OCI-LY7 (cell line): ENCODE results near the gene CDKN1B. TPM values are rescaled to one million over a fixed set of nuclear protein-coding genes. Genes with fewer than 3 reads are reported as not detected.

ENCODE experiments used
- BruUV-seq: library from RNA; stranded (reverse); fragments of 400-500 nt; replicated peaks from 2 replicates; lab custom pipeline; 2021; lab: Mats Ljungman, UMichigan
- CTCF ChIA-PET: fragments of 300-600 bp; sonication (Branson Sonifier 250); formaldehyde crosslinking; loops from one replicate; lab custom pipeline; 2022; ENCODE audit warnings: antibody characterized with exemption; ENCODE audit not compliant: unreplicated experiment; lab: Charles Lee
- POLR2A ChIA-PET: fragments of 300-600 bp; sonication (Branson Sonifier 250); formaldehyde crosslinking; loops from one replicate; lab custom pipeline; 2022; ENCODE audit warnings: antibody characterized with exemption; lab: Charles Lee
- DNase-seq: peaks from one replicate; pipeline ENCODE4 v3.0.0-alpha.2; 2015; ENCODE audit warnings: low spot score
- H2AFZ ChIP-seq: fragments of 200-600 bp; sonication (generic), shearing (Covaris generic); 2 replicates; pipeline ENCODE4 v1.6.1; 2014; ENCODE audit warnings: mild to moderate bottlenecking, antibody characterized with exemption, low read length, moderate library complexity
- H3K27ac ChIP-seq: fragments of 200-600 bp; sonication (generic); 2 replicates; pipeline ENCODE4 v1.5.1; 2014; ENCODE audit warnings: mixed run types, low read depth, mild to moderate bottlenecking, moderate library complexity, low read length, inconsistent platforms; ENCODE audit not compliant: poor library complexity, severe bottlenecking
- H3K36me3 ChIP-seq: fragments of 200-600 bp; sonication (generic); 2 replicates; pipeline ENCODE4 v1.6.1; 2014; ENCODE audit warnings: mild to moderate bottlenecking, antibody characterized with exemption, low read length, moderate library complexity, mixed read lengths; ENCODE audit not compliant: insufficient read depth
- H3K4me1 ChIP-seq: fragments of 200-600 bp; sonication (generic); 2 replicates; pipeline ENCODE4 v1.5.1; 2014; ENCODE audit warnings: mild to moderate bottlenecking, low read length; ENCODE audit not compliant: insufficient read depth, poor library complexity, severe bottlenecking
- H3K4me2 ChIP-seq: fragments of 200-600 bp; sonication (generic); 2 replicates; pipeline ENCODE4 v1.6.1; 2014; ENCODE audit warnings: mild to moderate bottlenecking, low read length
- H3K4me3 ChIP-seq: fragments of 200-600 bp; sonication (generic); 2 replicates; pipeline ENCODE4 v1.5.1; 2014; ENCODE audit warnings: mild to moderate bottlenecking, low read depth, low read length; ENCODE audit not compliant: poor library complexity, severe bottlenecking
- H3K79me2 ChIP-seq: fragments of 200-600 bp; sonication (generic); 2 replicates; pipeline ENCODE4 v1.6.1; 2016; ENCODE audit warnings: low read depth, mild to moderate bottlenecking, low read length, moderate library complexity, mixed read lengths; ENCODE audit not compliant: insufficient read depth
- H3K9me2 ChIP-seq: fragments of 200-600 bp; sonication (generic); 2 replicates; pipeline ENCODE4 v1.6.1; 2016; ENCODE audit warnings: mild to moderate bottlenecking, low read length, mixed read lengths; ENCODE audit not compliant: insufficient read depth
- H3K9me3 ChIP-seq: fragments of 200-600 bp; sonication (generic); 2 replicates; pipeline ENCODE4 v1.6.1; 2014; ENCODE audit warnings: mild to moderate bottlenecking, mixed run types, low read length, mixed read lengths
- H4K20me1 ChIP-seq: fragments of 200-600 bp; sonication (generic); 2 replicates; pipeline ENCODE4 v1.6.1; 2014; ENCODE audit warnings: mild to moderate bottlenecking, antibody characterized with exemption, low read length, moderate library complexity, mixed read lengths; ENCODE audit not compliant: insufficient read depth
- EZH2phosphoT487 ChIP-seq: fragments of 200-600 bp; sonication (generic); IDR thresholded peaks from 2 replicates; pipeline ENCODE4 v1.6.1; 2018; ENCODE audit warnings: low read depth, borderline replicate concordance, mild to moderate bottlenecking, mixed run types, antibody characterized with exemption, low read length, moderate library complexity, mixed read lengths
- intact Hi-C: fragments of 100-400 bp; cut with micrococcal nuclease; formaldehyde crosslinking; loops from one replicate; pipeline ENCODE4 v1.10.0; 2022; ENCODE audit not compliant: unreplicated experiment
- total RNA-seq, 2 experiments: library from RNA; depleted of rRNA in 1 of 2; stranded (reverse); fragments of >200 nt in 1 of 2; shearing (Covaris generic) in 1 of 2; gene quantifications; 2 replicates each; pipeline ENCODE4 v1.2.3, GENCODE V29; 2014 to 2022
- TF ChIP-seq, protein P1 (sequence below): fragments of 200-600 bp; sonication (generic); conservative IDR thresholded peaks from 2 replicates; pipeline ENCODE4 v1.5.1; 2014; ENCODE audit warnings: mild to moderate bottlenecking, antibody characterized with exemption, low read length, moderate library complexity, mixed read lengths

Gene CDKN1B
- total RNA-seq, 2 experiments from 2014 or later = 45.3 to 59.4 TPM

DNA sequence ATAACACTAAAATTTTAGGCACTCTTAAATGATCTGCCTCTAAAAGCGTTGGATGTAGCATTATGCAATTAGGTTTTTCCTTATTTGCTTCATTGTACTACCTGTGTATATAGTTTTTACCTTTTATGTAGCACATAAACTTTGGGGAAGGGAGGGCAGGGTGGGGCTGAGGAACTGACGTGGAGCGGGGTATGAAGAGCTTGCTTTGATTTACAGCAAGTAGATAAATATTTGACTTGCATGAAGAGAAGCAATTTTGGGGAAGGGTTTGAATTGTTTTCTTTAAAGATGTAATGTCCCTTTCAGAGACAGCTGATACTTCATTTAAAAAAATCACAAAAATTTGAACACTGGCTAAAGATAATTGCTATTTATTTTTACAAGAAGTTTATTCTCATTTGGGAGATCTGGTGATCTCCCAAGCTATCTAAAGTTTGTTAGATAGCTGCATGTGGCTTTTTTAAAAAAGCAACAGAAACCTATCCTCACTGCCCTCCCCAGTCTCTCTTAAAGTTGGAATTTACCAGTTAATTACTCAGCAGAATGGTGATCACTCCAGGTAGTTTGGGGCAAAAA is 4.1 kb downstream of the CDKN1B start:
- BruUV-seq = no TSS peak
- Histone ChIP-seq H3K79me2 (peaks cover 66% of the 10 kb centered on the region), H3K4me1 (peaks cover 38% of the 10 kb centered on the region), H3K4me3 (peak overlapping the region; percentile 88), H3K4me2 (peak overlapping the region; percentile 94), H4K20me1 (peaks cover 6% of the 10 kb centered on the region; the same call in 1 of the 2 replicates), H3K9me2 (no peaks in the 10 kb centered on the region), H3K36me3 (peaks cover 41% of the 10 kb centered on the region), H3K27ac (peak overlapping the region; percentile 98), H3K9me3 (no peaks in the 10 kb centered on the region), H2AFZ (no peak overlapping the region)
- intact Hi-C loops = loop anchor here (5.0 to 10.0 kb wide), 5 partner anchors 966 to 1999 kb away; partner anchors contain the start of gene YBX3
- ChIA-PET POLR2A (interaction anchor here (0.7 to 4.9 kb wide), 3 partner anchors 15 to 364 kb away, joined by 3 to 26 read pairs (median 24); partner anchors contain the start of gene BORCS5), CTCF (no interaction called here)
- peak; percentile 26 for DNase-seq
- TF ChIP-seq, protein P1, sequence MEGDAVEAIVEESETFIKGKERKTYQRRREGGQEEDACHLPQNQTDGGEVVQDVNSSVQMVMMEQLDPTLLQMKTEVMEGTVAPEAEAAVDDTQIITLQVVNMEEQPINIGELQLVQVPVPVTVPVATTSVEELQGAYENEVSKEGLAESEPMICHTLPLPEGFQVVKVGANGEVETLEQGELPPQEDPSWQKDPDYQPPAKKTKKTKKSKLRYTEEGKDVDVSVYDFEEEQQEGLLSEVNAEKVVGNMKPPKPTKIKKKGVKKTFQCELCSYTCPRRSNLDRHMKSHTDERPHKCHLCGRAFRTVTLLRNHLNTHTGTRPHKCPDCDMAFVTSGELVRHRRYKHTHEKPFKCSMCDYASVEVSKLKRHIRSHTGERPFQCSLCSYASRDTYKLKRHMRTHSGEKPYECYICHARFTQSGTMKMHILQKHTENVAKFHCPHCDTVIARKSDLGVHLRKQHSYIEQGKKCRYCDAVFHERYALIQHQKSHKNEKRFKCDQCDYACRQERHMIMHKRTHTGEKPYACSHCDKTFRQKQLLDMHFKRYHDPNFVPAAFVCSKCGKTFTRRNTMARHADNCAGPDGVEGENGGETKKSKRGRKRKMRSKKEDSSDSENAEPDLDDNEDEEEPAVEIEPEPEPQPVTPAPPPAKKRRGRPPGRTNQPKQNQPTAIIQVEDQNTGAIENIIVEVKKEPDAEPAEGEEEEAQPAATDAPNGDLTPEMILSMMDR = no peak
- TF ChIP-seq EZH2phosphoT487 = no peak

DNA sequence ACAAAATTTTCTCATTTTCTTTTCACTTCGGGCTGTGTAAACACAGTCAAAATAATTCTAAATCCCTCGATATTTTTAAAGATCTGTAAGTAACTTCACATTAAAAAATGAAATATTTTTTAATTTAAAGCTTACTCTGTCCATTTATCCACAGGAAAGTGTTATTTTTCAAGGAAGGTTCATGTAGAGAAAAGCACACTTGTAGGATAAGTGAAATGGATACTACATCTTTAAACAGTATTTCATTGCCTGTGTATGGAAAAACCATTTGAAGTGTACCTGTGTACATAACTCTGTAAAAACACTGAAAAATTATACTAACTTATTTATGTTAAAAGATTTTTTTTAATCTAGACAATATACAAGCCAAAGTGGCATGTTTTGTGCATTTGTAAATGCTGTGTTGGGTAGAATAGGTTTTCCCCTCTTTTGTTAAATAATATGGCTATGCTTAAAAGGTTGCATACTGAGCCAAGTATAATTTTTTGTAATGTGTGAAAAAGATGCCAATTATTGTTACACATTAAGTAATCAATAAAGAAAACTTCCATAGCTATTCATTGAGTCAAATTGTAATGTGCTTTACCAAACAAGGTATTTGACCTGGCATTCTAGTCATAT is 4.8 kb downstream of the CDKN1B start:
- Histone ChIP-seq H3K4me2 (peak overlapping the region; percentile 94), H3K9me3 (no peaks in the 10 kb centered on the region), H3K27ac (peak overlapping the region; percentile 98), H3K36me3 (peaks cover 41% of the 10 kb centered on the region), H4K20me1 (peaks cover 6% of the 10 kb centered on the region; the same call in 1 of the 2 replicates), H2AFZ (no peak overlapping the region), H3K79me2 (peaks cover 72% of the 10 kb centered on the region), H3K4me3 (peak overlapping the region; percentile 88), H3K4me1 (peaks cover 34% of the 10 kb centered on the region), H3K9me2 (no peaks in the 10 kb centered on the region)
- BruUV-seq = no TSS peak
- ChIA-PET POLR2A (interaction anchor here (0.6 to 4.9 kb wide), 9 partner anchors 8 to 712 kb away, joined by 3 to 26 read pairs (median 6); partner anchors contain the start of gene BORCS5), CTCF (no interaction called here)
- no peak for DNase-seq
- intact Hi-C loops = loop anchor here (5.0 to 10.0 kb wide), 5 partner anchors 967 to 2000 kb away; partner anchors contain the start of gene YBX3
- TF ChIP-seq, protein P1 = no peak
- TF ChIP-seq EZH2phosphoT487 = no peak
